ENCODE results near the gene CLEC10A. TPM values are rescaled to one million over a fixed set of nuclear protein-coding genes. Genes with fewer than 3 reads are reported as not detected.

The CLEC10A gene
- total RNA-seq, 1 donor from 2014 or later: 1.8 TPM

- no peak for DNase-seq (ENCODE audit: low read depth in 2 of 2)
These were observed 40.2 kb downstream of the CLEC10A start for GRCh38 chr17:7039832-7040231.

- no peak for DNase-seq (ENCODE audit: low read depth in 2 of 2)
These were observed 41.8 kb downstream of the CLEC10A start for GRCh38 chr17:7038025-7038862.

- DNase-seq (ENCODE audit: low read depth in 2 of 2): peak; percentile 95 to 99
These were observed 44.3 kb downstream of the CLEC10A start, which contains the start of gene SLC16A13 for GRCh38 chr17:7035591-7036368. SLC16A13 (plus strand) TSS chr17:7036015; CDS start chr17:7036383, 368 bp downstream.

- DNase-seq (ENCODE audit: low read depth in 2 of 2): peak in 1 of 2 donors; percentile 71
These were observed 45.0 kb downstream of the CLEC10A start for GRCh38 chr17:7034955-7035590.

- DNase-seq (ENCODE audit: low read depth in 2 of 2): peak; percentile 86 to 95
These were observed 50.4 kb downstream of the CLEC10A start for GRCh38 chr17:7029659-7030058.

- no peak for DNase-seq (ENCODE audit: low read depth in 2 of 2)
These were observed 51.0 kb downstream of the CLEC10A start for GRCh38 chr17:7029096-7029495.

- DNase-seq (ENCODE audit: low read depth in 2 of 2): peak in 1 of 2 donors; percentile 46
These were observed 52.7 kb downstream of the CLEC10A start for GRCh38 chr17:7027335-7027734.

GRCh38 chr17:7026471-7027115, 53.5 kb downstream of the CLEC10A start:
- DNase-seq (ENCODE audit: low read depth in 2 of 2): no peak

- DNase-seq (ENCODE audit: low read depth in 2 of 2): no peak
These were observed 54.8 kb downstream of the CLEC10A start for GRCh38 chr17:7025245-7025644.

Other genes starting within 250 kb of the CLEC10A start
- not detected in 2 replicates for gene TEKT1, start 248.5 kb downstream of the CLEC10A start, total RNA-seq
- gene ALOX12, start 84.2 kb downstream of the CLEC10A start, total RNA-seq: not detected in 2 replicates
- gene RNASEK, start 67.6 kb downstream of the CLEC10A start, total RNA-seq: 42.9 and 71.4 TPM in 2 replicates
- 57.9 and 85.0 TPM in 2 replicates for gene BCL6B, start 57.2 kb downstream of the CLEC10A start, total RNA-seq
- gene SLC16A13, start 44.2 kb downstream of the CLEC10A start, total RNA-seq: 1.4 and 2.0 TPM in 2 replicates
- 1.0 and 1.9 TPM in 2 replicates for gene SLC16A11, start 36.2 kb downstream of the CLEC10A start, total RNA-seq
- under 0.01 TPM in 1 of 2 replicates, not detected in the other for gene ASGR2, start 34.6 kb upstream of the CLEC10A start, total RNA-seq
- 14.8 and 26.2 TPM in 2 replicates for gene ASGR1, start 99.1 kb upstream of the CLEC10A start, total RNA-seq
- 5.3 and 11.4 TPM in 2 replicates for gene DLG4, start 139.6 kb upstream of the CLEC10A start, total RNA-seq
- gene ACADVL, start 139.7 kb upstream of the CLEC10A start, total RNA-seq: 219 and 341 TPM in 2 replicates
- 28.6 and 37.0 TPM in 2 replicates for gene DVL2, start 154.3 kb upstream of the CLEC10A start, total RNA-seq
- gene PHF23, start 159.2 kb upstream of the CLEC10A start, total RNA-seq: 29.7 and 45.6 TPM in 2 replicates
- gene GABARAP, start 162.2 kb upstream of the CLEC10A start, total RNA-seq: 92.6 and 197 TPM in 2 replicates
- gene CTDNEP1, start 171.5 kb upstream of the CLEC10A start, total RNA-seq: 25.9 and 35.5 TPM in 2 replicates
- gene ELP5, start 172.0 kb upstream of the CLEC10A start, total RNA-seq: 31.8 and 34.6 TPM in 2 replicates
- 1.0 and 2.7 TPM in 2 replicates for gene CLDN7, start 182.2 kb upstream of the CLEC10A start, total RNA-seq
- gene SLC2A4, start 201.5 kb upstream of the CLEC10A start, total RNA-seq: 0.76 and 0.90 TPM in 2 replicates
- 0.25 and 0.26 TPM in 2 replicates for gene YBX2, start 214.4 kb upstream of the CLEC10A start, total RNA-seq
- 540 and 622 TPM in 2 replicates for gene EIF5A, start 227.4 kb upstream of the CLEC10A start, total RNA-seq
- 19.1 and 28.3 TPM in 2 replicates for gene GPS2, start 235.1 kb upstream of the CLEC10A start, total RNA-seq
- 9.1 and 15.0 TPM in 2 replicates for gene NEURL4, start 249.1 kb upstream of the CLEC10A start, total RNA-seq